HCT116 (cell line): ENCODE measurements around the gene HDAC1.

Experiments
- EZH2 ChIP-seq: fragments of 200-600 bp; sonication (generic); IDR thresholded peaks from 2 replicates; pipeline ENCODE4 v1.6.1; 2017; ENCODE audit warnings: antibody characterized with exemption, mixed run types
- TF ChIP-seq, protein P1 (sequence below), 3 experiments: fragments of 200-600 bp in 1 of 3; sonication (generic) in 1 of 3; IDR thresholded peaks in 2 of 3; conservative IDR thresholded peaks in 1 of 3; 2 replicates each; pipeline ENCODE4 v1.5.1; 2012 to 2017; ENCODE audit warnings: low read depth in 2 of 3, low read length in 2 of 3, antibody characterized with exemption in 1 of 3, borderline replicate concordance in 1 of 3, control low read depth in 1 of 3, mild to moderate bottlenecking in 1 of 3, mixed read lengths in 1 of 3, mixed run types in 1 of 3, moderate library complexity in 1 of 3; ENCODE audit not compliant: insufficient read depth in 1 of 3

DNA sequence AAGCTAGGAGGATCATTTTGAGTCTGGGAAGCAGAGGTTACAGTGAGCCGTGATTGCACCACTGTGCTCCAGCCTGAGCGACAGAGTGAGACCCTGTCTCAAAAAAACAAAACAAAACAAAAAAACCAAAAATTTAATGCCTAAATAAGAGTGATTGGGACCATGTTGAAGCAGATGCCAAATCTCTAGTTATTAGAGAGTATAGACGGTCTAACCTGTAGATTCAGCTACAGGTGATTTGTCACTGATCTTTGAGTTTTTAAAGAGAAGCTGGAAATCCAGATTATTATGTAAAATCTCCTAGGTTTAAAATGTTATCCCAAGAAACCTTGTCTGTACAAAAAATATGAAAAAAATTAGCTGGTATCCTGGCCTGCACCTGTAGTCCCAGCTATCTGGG lies 11.5 kb downstream of the HDAC1 start:
- TF ChIP-seq, protein P1, sequence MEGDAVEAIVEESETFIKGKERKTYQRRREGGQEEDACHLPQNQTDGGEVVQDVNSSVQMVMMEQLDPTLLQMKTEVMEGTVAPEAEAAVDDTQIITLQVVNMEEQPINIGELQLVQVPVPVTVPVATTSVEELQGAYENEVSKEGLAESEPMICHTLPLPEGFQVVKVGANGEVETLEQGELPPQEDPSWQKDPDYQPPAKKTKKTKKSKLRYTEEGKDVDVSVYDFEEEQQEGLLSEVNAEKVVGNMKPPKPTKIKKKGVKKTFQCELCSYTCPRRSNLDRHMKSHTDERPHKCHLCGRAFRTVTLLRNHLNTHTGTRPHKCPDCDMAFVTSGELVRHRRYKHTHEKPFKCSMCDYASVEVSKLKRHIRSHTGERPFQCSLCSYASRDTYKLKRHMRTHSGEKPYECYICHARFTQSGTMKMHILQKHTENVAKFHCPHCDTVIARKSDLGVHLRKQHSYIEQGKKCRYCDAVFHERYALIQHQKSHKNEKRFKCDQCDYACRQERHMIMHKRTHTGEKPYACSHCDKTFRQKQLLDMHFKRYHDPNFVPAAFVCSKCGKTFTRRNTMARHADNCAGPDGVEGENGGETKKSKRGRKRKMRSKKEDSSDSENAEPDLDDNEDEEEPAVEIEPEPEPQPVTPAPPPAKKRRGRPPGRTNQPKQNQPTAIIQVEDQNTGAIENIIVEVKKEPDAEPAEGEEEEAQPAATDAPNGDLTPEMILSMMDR (IDR thresholded peaks at IDR 0.05 in 2 of 3, conservative IDR thresholded peaks at IDR 0.05 in 1 of 3; ENCODE audit: borderline replicate concordance in 1 of 3, insufficient read depth in 1 of 3, low read depth in 2 of 3, low read length in 2 of 3) = no peak
- TF ChIP-seq EZH2 = no peak
